GM19397 (cell line): ENCODE measurements around the gene VEGFB.

Experiments
- ATAC-seq: cut with Tn5 transposase; IDR thresholded peaks from one replicate; pipeline ENCODE4 v1.9.1; 2021; ENCODE audit warnings: mild to moderate bottlenecking, moderate library complexity; ENCODE audit not compliant: unreplicated experiment

VEGFB gene

GRCh38 chr11:64233913-64234586 lies at the start of gene VEGFB:
TSS of gene VEGFB (plus strand) at chr11:64234584. CDS start at chr11:64234834, 250 bp downstream.
- peak; percentile 31 for ATAC-seq

- peak; percentile 25 for ATAC-seq
Observed at GRCh38 chr11:64185175-64185692, 49.1 kb upstream of the VEGFB start.

- peak; percentile 83 for ATAC-seq
Observed at GRCh38 chr11:64185693-64186491, 48.5 kb upstream of the VEGFB start, which contains the start of gene STIP1. TSS of gene STIP1 (plus strand) at chr11:64186171. CDS start at chr11:64186262, 91 bp downstream.

DNA sequence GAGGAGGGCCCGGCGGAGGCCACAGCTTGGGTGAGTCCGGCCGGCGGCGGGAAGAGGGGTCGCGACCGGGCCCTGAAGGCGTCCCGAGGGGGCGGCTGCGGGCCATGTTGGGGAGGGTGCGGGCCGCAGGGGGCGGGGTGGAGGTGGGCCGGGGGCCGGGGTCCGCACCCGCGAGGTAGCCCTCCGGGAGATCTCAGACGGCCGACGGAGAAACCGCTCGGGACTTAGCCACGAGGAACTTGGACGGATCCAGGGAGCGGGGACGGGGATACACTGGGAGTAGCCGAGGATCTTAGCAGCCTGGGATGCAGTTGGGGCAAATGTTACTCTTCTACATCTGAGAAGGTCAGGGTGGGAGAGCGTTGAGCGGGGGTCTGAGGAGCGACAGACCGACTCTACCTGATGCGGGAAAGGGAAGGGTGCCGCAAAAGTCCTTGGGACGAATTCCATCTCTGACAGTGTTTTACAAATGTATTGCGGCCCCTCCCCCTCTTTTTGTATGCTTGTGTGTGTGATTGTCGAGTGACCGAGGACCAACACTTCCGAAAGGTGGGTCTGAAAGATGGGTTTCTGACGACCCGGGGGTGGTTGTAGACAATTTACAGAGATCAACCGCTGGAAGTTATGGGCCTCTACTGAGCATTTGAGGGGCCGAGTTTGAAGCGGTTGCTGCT lies 47.8 kb upstream of the VEGFB start:
- ATAC-seq: peak; percentile 1

- no peak for ATAC-seq
Observed at GRCh38 chr11:64192434-64192833, 42.0 kb upstream of the VEGFB start.

- no peak for ATAC-seq
Observed at GRCh38 chr11:64196626-64197025, 37.8 kb upstream of the VEGFB start.

- no peak for ATAC-seq
Observed at GRCh38 chr11:64198511-64198910, 35.9 kb upstream of the VEGFB start.

- ATAC-seq: no peak
Observed at GRCh38 chr11:64201543-64201942, 32.8 kb upstream of the VEGFB start.

DNA sequence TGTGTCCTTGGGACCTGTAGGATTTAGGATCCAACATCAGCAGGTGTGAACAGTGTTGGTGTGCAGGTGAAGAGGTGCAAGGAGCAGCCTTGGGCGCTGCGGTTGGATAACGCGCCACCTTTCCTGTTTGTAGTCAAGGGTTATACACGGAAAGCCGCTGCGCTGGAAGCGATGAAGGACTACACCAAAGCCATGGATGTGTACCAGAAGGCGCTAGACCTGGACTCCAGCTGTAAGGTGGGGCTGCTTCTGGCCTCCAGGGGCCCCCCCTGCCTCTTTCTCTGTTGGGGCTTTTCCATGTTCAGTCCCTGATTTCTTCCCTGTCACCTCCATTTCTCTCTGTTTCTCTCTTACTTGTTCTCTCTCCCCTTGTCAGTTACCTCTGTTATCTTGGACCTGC lies 31.4 kb upstream of the VEGFB start:
- ATAC-seq: no peak

DNA sequence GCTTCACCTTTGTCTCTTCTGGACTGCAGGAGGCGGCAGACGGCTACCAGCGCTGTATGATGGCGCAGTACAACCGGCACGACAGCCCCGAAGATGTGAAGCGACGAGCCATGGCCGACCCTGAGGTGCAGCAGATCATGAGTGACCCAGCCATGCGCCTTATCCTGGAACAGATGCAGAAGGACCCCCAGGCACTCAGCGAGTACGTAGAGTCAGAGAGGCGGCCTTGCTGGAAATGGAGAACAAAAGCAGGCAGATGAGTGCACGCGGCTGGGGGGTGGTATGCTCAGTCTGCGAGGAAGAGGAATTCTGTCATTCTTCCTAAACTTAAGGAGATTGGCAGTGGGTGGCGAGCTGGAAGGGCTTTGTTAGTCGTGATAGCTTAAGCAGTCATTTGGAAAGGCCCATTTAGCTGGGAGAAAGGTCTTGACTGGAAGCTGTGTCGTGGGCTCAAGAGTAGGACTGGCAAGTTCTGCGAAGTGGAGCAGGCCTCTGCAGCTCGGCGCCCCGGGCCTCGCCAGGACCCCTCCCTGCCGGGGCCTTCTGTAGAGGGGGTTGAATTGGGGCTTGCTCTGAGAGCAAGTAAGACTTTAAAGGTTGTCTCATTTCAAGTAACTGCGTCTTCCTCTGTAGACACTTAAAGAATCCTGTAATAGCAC lies 30.8 kb upstream of the VEGFB start:
- no peak for ATAC-seq

- no peak for ATAC-seq
Observed at GRCh38 chr11:64204080-64204440, 30.3 kb upstream of the VEGFB start.

DNA sequence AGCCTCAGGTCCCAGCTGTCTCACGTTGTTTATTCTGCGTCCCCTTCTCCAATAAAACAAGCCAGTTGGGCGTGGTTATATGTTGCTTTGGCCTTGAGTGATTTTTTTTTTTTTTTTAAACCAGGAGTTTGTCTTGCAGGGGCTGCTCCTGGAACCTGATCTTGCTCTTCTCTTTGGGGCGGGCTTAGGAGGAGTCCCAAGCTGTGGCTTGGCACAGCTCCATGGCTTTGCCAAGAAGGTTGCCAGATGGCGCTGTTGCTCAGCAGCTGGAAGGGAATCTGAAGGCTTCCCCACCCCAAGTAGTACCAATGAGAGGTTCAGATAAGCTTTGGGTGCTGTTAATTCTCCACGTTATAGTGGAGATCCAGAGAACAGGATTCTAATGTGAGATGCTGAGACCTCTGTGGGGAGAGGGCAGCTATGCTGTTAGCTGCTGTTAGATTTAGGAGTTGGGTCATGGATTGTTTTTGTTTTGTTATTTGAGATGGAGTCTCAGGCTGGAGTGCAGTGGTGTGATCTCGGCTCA lies 29.9 kb upstream of the VEGFB start:
- ATAC-seq: no peak

DNA sequence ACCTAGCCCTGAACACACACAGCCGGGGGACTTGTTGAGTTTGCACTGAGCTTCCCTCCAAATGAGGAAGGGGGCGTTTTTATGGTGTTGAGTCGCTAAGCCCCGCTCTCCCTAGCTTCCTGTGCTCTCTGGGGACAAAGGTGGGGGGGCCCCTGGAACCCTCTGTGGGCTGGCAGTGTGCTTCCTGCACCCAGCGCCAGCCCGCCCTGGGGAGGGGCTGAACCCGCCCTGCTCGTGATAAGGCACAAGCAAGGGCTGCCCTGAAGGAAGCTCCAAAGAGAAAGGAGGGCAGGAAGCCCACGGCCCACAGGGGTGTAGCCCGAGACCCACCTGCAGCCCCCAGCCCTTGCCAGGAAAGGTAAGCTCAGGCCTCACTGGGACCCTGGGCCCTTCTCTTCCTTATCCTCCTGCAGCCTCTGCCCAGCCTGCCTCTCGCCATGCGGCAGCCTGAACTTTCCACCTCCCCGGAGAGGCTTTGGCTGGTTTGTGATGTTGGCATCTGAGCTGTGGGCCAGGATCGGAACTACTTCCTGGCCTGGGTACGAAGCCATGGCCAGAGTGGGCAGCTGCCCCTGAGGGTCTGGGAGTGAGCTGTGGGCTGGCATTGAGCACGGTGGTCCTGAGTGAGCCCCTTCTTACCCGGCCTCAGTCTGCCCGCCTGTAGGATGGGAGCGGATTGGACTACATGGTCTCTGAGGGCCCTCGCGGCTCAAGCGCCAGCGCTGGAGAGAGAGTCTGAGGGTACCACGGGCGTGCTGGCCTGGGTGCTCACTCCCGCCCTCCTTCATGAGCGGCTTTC lies 27.7 kb upstream of the VEGFB start, which contains the start of gene FERMT3:
Gene FERMT3, plus strand, starts transcription at position 265 of the 799 bp plus-strand sequence. CDS start 644 bp downstream, outside the sequence.
- peak; percentile 9 for ATAC-seq

GRCh38 chr11:64207256-64208085 lies 26.9 kb upstream of the VEGFB start:
- ATAC-seq: peak; percentile 58

DNA sequence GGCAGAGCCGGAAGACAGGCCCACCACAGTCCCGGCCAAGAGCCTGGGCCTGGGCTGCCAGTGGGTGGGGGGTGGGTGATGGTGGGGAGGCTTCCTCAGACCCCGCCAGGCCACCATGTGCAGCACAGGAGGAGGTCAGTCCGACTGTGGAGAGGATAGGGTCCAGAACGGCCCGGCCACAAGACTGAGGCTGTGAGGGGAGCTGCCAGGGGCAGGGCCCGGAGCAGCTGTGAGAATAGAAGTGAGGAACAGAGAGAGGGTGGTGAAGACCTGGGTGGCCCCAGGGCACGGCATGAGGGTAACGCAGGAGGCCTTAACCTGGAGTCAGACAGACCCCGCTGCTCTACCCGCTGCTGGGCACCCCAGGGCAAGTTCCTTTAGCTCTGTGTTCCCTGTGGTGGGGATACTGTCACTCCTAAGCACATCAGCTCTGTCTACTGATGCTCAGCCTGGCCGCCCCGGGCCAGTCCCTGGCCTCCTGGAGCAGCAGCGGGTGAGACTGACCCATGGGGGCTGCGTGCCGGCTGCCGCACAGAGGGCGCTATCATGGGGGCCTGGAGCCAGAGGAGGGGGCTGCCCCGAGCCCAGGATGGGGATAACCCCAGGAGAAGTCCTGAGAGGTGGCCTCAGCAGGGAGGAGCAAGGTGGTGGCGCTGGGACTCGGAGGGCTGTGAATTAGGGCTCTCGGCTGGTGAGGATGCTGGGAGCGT lies 26.1 kb upstream of the VEGFB start:
- no peak for ATAC-seq

GRCh38 chr11:64208796-64209562 lies 25.4 kb upstream of the VEGFB start:
- ATAC-seq: no peak

GRCh38 chr11:64209563-64209843 lies 24.9 kb upstream of the VEGFB start:
- no peak for ATAC-seq
